Gastroesophageal sphincter (tissue), 4 donors: Measurements from ENCODE around the gene ASPG. TPM values are rescaled to one million over a fixed set of nuclear protein-coding genes. Genes with fewer than 3 reads are reported as not detected.

Source experiments
- ATAC-seq: fragments of 150-250 bp; one replicate; pipeline ENCODE4 v1.9.1; 2016; ENCODE audit warnings: mild to moderate bottlenecking, moderate library complexity
- H3K27ac ChIP-seq, 4 donors: fragments of 200-600 bp; sonication (generic) in 3 of 4; 1 replicate in 3 of 4; 2 replicates in 1 of 4; pipeline ENCODE4 v1.5.1; 2016 to 2019
- H3K27me3 ChIP-seq: fragments of 200-600 bp; sonication (generic); one replicate; pipeline ENCODE4 v1.5.1; 2019
- H3K36me3 ChIP-seq, 2 donors: fragments of 200-600 bp; sonication (generic); one replicate each; pipeline ENCODE4 v1.5.1; 2019; ENCODE audit warnings: control low read depth in 1 of 2
- H3K4me1 ChIP-seq, 3 donors: fragments of 200-600 bp; sonication (generic); 1 replicate in 2 of 3; 2 replicates in 1 of 3; pipeline ENCODE4 v1.5.1; 2016 to 2019; ENCODE audit warnings: control low read depth in 2 of 3
- H3K4me3 ChIP-seq, 2 donors: fragments of 200-600 bp; sonication (generic); one replicate each; pipeline ENCODE4 v1.5.1; 2019; ENCODE audit warnings: mild to moderate bottlenecking in 1 of 2, moderate library complexity in 1 of 2
- H3K9me3 ChIP-seq, 3 donors: fragments of 200-600 bp; sonication (generic); one replicate each; pipeline ENCODE4 v1.5.1; 2017 to 2019; ENCODE audit warnings: control low read depth in 2 of 3
- CTCF ChIP-seq, 4 experiments: fragments of 200-600 bp in 2 of 4; fragments of 450-650 bp in 2 of 4; sonication (generic) in 1 of 4; IDR thresholded peaks; one replicate each; pipeline ENCODE4 v1.5.1; 2017 to 2019; ENCODE audit warnings: antibody characterized with exemption in 4 of 4, mild to moderate bottlenecking in 2 of 4, moderate library complexity in 2 of 4
- EP300 ChIP-seq: sonication (generic); formaldehyde crosslinking; IDR thresholded peaks from one replicate; pipeline ENCODE4 v1.6.1; 2017; ENCODE audit warnings: antibody characterized with exemption, mild to moderate bottlenecking
- POLR2A ChIP-seq, 2 donors: fragments of 450-650 bp; IDR thresholded peaks; one replicate each; pipeline ENCODE4 v1.6.1; 2017; ENCODE audit warnings: antibody characterized with exemption in 2 of 2, mild to moderate bottlenecking in 2 of 2, moderate library complexity in 1 of 2
- POLR2AphosphoS5 ChIP-seq: sonication (generic); formaldehyde crosslinking; IDR thresholded peaks from one replicate; pipeline ENCODE4 v1.6.1; 2017; ENCODE audit warnings: antibody characterized with exemption
- WGBS, 2 donors: methylation state at CpG; one replicate each; pipeline ENCODE4 v1.1.5; 2018; ENCODE audit warnings: low coverage in 1 of 2; 5-methylcytosine and 5-hydroxymethylcytosine counted together
- total RNA-seq, 4 donors: library from RNA; depleted of rRNA; stranded (reverse); fragments of >200 nt; gene quantifications; one replicate each; pipeline ENCODE4 v1.1.0, GENCODE V29; 2016

Gene ASPG
- total RNA-seq, 4 donors from 2014 or later = 0.13 to 1.1 TPM; not detected in 2

GRCh38 chr14:104161602-104162367 is 76.3 kb downstream of the ASPG start:
- 89 to 91% methylated on average over 5 to 7 of the region's 23 CpGs for WGBS, 2 donors

GRCh38 chr14:104162495-104162894 is 77.0 kb downstream of the ASPG start:
- H3K9me3 ChIP-seq = no peaks in the 10 kb centered on the region
- TF ChIP-seq POLR2A (IDR thresholded peaks at IDR 0.05) = no peak
- TF ChIP-seq POLR2AphosphoS5 = no peak
- TF ChIP-seq EP300 = no peak
- TF ChIP-seq CTCF (IDR thresholded peaks at IDR 0.05) = no peak
- no peak for ATAC-seq
- no peak overlapping the region for H3K4me3 ChIP-seq
- no peak overlapping the region for H3K27ac ChIP-seq
- peaks cover 6% of the 10 kb centered on the region for H3K27me3 ChIP-seq
- no peaks in the 10 kb centered on the region for H3K36me3 ChIP-seq
- no peaks in the 10 kb centered on the region for H3K4me1 ChIP-seq
- WGBS, 2 donors = no CpG with 5 or more reads among the region's 9 CpGs

More at GRCh38 chr14:104161602-104162367, 76.3 kb downstream of the ASPG start:
- no peak for ATAC-seq
- no peak overlapping the region for H3K4me3 ChIP-seq
- no peaks in the 10 kb centered on the region for H3K36me3 ChIP-seq
- TF ChIP-seq EP300 (no peak), POLR2AphosphoS5 (no peak), POLR2A (IDR thresholded peaks at IDR 0.05) (no peak), CTCF (IDR thresholded peaks at IDR 0.05) (no peak)
- no peaks in the 10 kb centered on the region for H3K9me3 ChIP-seq
- no peak overlapping the region for H3K27ac ChIP-seq
- H3K4me1 ChIP-seq = no peaks in the 10 kb centered on the region
- H3K27me3 ChIP-seq = no peaks in the 10 kb centered on the region

- Histone ChIP-seq H3K27me3 (peaks cover 15% of the 10 kb centered on the region), H3K4me1 (no peaks in the 10 kb centered on the region), H3K27ac (no peak overlapping the region), H3K36me3 (no peaks in the 10 kb centered on the region), H3K4me3 (no peak overlapping the region), H3K9me3 (no peaks in the 10 kb centered on the region)
- 60% methylated on average over 1 of the region's 21 CpGs; no CpG with 5 or more reads in 1 of the 2 donors for WGBS, 2 donors
- ATAC-seq = no peak
- TF ChIP-seq POLR2A (IDR thresholded peaks at IDR 0.05) (no peak), POLR2AphosphoS5 (no peak), CTCF (IDR thresholded peaks at IDR 0.05) (no peak), EP300 (no peak)
Measured at GRCh38 chr14:104163541-104163940, 78.0 kb downstream of the ASPG start.

GRCh38 chr14:104164041-104164440 is 78.5 kb downstream of the ASPG start:
- no peak for TF ChIP-seq EP300
- TF ChIP-seq CTCF (IDR thresholded peaks at IDR 0.05) = no peak
- TF ChIP-seq POLR2A (IDR thresholded peaks at IDR 0.05) = no peak
- no peak for TF ChIP-seq POLR2AphosphoS5
- no CpG with 5 or more reads among the region's 23 CpGs for WGBS, 2 donors
- ATAC-seq = no peak
- Histone ChIP-seq H3K9me3 (no peaks in the 10 kb centered on the region), H3K27me3 (peaks cover 20% of the 10 kb centered on the region), H3K4me3 (no peak overlapping the region), H3K36me3 (no peaks in the 10 kb centered on the region), H3K4me1 (no peaks in the 10 kb centered on the region), H3K27ac (no peak overlapping the region)

GRCh38 chr14:104164512-104164911 is 79.0 kb downstream of the ASPG start:
- TF ChIP-seq POLR2A (IDR thresholded peaks at IDR 0.05) = no peak
- no peak for TF ChIP-seq EP300
- no peak for TF ChIP-seq CTCF (IDR thresholded peaks at IDR 0.05)
- no peak for TF ChIP-seq POLR2AphosphoS5
- no peak overlapping the region for H3K27ac ChIP-seq

More at GRCh38 chr14:104164512-104164911, 79.0 kb downstream of the ASPG start:
- 70 to 87% methylated on average over 5 to 9 of the region's 9 CpGs for WGBS, 2 donors
- H3K36me3 ChIP-seq = no peaks in the 10 kb centered on the region
- H3K4me1 ChIP-seq = no peaks in the 10 kb centered on the region
- H3K27me3 ChIP-seq = peaks cover 25% of the 10 kb centered on the region
- H3K9me3 ChIP-seq = no peaks in the 10 kb centered on the region
- no peak for ATAC-seq
- H3K4me3 ChIP-seq = no peak overlapping the region
